WERI-Rb-1 (cell line): ENCODE results near the gene BTG2.

Experiments used
- DNase-seq: peaks from one replicate; pipeline ENCODE4 v3.0.0-alpha.2; 2020
- H3K27ac ChIP-seq: fragments of 250-450 bp; sonication (Bioruptor Pico); 2 replicates; pipeline ENCODE4 v1.5.1; 2020; ENCODE audit warnings: mild to moderate bottlenecking, moderate library complexity
- H3K27me3 ChIP-seq: fragments of 250-450 bp; sonication (Bioruptor Pico); 2 replicates; pipeline ENCODE4 v1.5.1; 2021; ENCODE audit warnings: mild to moderate bottlenecking, low read depth, moderate library complexity; ENCODE audit not compliant: insufficient read depth, severe bottlenecking
- H3K36me3 ChIP-seq: fragments of 250-450 bp; sonication (Bioruptor Pico); 2 replicates; pipeline ENCODE4 v1.5.1; 2020; ENCODE audit warnings: mild to moderate bottlenecking, moderate library complexity
- H3K4me3 ChIP-seq: 2 replicates; pipeline ENCODE4 v1.5.1; 2011; ENCODE audit warnings: low read depth, mild to moderate bottlenecking, control low read depth, low read length
- H3K9me3 ChIP-seq: fragments of 250-450 bp; sonication (Bioruptor Pico); 2 replicates; pipeline ENCODE4 v1.5.1; 2021; ENCODE audit warnings: mild to moderate bottlenecking, moderate library complexity; ENCODE audit not compliant: severe bottlenecking
- CTCF ChIP-seq: IDR thresholded peaks from 2 replicates; pipeline ENCODE4 v1.5.1; 2011; ENCODE audit warnings: low read depth, mild to moderate bottlenecking, control low read depth, inconsistent platforms, low read length

Gene BTG2

GRCh38 chr1:203316626-203317093 is 11.3 kb downstream of the BTG2 start:
- no peaks in the 10 kb centered on the region for H3K36me3 ChIP-seq
- no peaks in the 10 kb centered on the region for H3K27me3 ChIP-seq
- no peak overlapping the region for H3K27ac ChIP-seq
- H3K9me3 ChIP-seq: peaks cover 3% of the 10 kb centered on the region
- DNase-seq: no peak
- TF ChIP-seq CTCF: no peak
- no peak overlapping the region for H3K4me3 ChIP-seq

GRCh38 chr1:203317429-203318228 is 12.3 kb downstream of the BTG2 start:
- no peak for DNase-seq
- Histone ChIP-seq H3K9me3 (peaks cover 3% of the 10 kb centered on the region), H3K27me3 (no peaks in the 10 kb centered on the region), H3K36me3 (no peaks in the 10 kb centered on the region), H3K27ac (no peak overlapping the region), H3K4me3 (no peak overlapping the region)
- TF ChIP-seq CTCF: no peak

- H3K27me3 ChIP-seq: no peaks in the 10 kb centered on the region
- H3K27ac ChIP-seq: no peak overlapping the region
- H3K36me3 ChIP-seq: no peaks in the 10 kb centered on the region
- TF ChIP-seq CTCF: no peak
- peaks cover 3% of the 10 kb centered on the region for H3K9me3 ChIP-seq
- DNase-seq: no peak
- no peak overlapping the region for H3K4me3 ChIP-seq
Measured at GRCh38 chr1:203318229-203318517, 12.9 kb downstream of the BTG2 start.

GRCh38 chr1:203320591-203321272 is 15.4 kb downstream of the BTG2 start:
- Histone ChIP-seq H3K4me3 (no peak overlapping the region), H3K27me3 (no peaks in the 10 kb centered on the region), H3K36me3 (no peaks in the 10 kb centered on the region), H3K9me3 (no peaks in the 10 kb centered on the region), H3K27ac (no peak overlapping the region)
- TF ChIP-seq CTCF: peak; percentile 13; the same call in 1 of the 2 replicates
- no peak for DNase-seq

GRCh38 chr1:203321273-203322052 is 16.1 kb downstream of the BTG2 start:
- Histone ChIP-seq H3K27ac (no peak overlapping the region), H3K36me3 (no peaks in the 10 kb centered on the region), H3K9me3 (no peaks in the 10 kb centered on the region), H3K27me3 (no peaks in the 10 kb centered on the region), H3K4me3 (no peak overlapping the region)
- TF ChIP-seq CTCF: no peak
- no peak for DNase-seq
